NCI-H82 (cell line): ENCODE data around the gene SUSD5.
"Not testable (repeated sequence)": the region's sequence is repeated elsewhere in the genome, so short reads cannot be mapped to it uniquely, and the experiment has no call there.

Experiments used
- DNase-seq: peaks from one replicate; lab custom pipeline; 2025; lab: John Stamatoyannopoulos, UW

Gene SUSD5

DNA sequence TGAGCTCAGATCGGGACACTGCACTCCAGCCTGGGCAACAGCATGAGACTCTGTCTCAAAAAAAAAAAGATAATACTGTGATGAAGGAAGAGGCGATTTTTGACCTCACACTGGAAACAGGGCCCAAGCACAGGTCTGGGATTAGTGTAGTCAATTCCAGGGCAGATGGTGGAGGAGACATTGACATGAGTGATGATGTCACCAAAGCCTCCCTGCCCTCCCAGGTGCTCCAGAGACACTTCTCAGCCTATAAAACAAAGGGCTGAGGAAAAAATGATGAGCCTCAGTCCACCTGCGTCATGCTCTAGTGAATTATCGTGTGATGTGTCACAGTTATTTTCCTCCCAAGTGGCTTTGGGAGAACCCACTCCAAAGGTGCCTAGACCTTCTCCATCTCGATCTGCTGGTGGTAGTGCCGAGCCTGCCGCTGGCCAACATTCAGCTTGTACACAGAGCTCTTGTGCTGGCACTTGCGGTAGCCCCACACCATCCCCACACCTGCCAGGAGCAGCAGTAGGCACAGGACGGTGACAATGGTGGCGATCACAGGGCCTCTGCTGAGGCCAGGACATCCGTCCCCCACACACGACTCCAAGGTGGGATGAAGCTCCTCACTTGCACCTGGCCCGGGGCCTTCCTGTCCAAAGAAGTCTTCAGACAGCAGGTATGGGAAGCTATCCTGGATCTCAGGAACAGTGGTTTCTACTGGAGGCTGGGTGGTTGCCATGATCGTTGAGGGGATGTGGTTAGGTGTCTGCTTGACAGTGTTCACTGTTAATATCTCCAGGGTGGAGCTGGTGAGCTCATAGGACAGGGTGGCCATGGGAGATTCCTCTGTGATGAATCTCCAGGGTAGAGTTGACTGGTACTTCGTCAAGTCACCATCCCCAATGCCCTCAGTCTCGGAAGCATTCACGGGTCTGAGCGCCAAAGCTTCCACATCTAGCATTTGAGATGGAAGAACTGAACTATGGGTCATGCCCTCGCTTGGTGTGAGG lies 65.9 kb downstream of the SUSD5 start:
- DNase-seq, result peak; percentile 40

DNA sequence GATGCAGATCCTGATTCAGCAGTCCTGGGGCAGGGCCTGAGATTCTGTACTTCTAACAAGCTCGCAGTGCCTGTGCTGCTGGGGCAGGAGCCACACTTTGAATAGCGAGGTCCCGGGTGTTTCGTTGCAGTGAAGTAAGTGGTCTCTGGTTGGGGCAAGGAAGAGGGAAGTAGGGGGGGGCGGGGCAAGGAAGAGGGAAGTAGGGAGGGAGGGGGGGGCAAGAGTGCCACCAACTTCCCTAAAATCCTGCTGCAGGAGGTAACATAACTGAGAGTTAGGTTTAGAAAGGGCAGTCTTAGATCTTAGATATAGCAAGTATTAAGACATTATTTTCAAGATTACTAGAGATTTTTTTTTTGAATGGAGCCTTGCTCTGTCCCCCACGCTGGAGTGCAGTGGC lies 69.3 kb downstream of the SUSD5 start:
- no peak for DNase-seq

DNA sequence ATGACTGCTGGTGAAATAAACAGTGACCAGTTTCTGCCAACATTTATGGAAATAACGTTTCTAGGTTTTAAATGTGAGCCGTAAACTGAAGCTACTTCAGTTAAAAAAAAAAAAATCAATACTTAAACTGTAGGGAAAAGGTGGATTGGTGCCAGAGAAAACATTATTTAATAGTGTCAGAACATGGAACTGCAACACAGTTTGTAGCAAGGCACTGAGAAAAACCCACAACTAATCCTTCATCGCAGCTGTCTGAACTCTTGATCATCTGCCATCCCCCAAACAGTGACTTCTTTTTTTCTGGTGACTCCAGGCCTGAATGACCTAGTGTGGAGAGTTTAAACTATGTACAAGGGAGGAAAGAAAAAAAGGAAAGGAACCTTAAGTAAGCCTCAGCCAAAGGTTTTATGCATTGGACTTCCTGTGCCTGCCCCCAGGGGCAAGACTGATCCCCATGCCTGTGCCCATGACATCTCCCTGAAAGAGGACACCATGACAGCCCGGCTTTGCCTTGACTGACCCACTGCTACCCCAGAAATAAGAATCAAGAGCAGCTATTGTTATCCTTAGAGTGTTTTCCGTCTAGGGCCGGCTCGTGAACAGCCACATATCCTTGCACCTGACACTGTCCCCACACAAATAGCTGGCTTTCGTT lies 71.7 kb downstream of the SUSD5 start:
- DNase-seq, result peak; percentile 4

DNA sequence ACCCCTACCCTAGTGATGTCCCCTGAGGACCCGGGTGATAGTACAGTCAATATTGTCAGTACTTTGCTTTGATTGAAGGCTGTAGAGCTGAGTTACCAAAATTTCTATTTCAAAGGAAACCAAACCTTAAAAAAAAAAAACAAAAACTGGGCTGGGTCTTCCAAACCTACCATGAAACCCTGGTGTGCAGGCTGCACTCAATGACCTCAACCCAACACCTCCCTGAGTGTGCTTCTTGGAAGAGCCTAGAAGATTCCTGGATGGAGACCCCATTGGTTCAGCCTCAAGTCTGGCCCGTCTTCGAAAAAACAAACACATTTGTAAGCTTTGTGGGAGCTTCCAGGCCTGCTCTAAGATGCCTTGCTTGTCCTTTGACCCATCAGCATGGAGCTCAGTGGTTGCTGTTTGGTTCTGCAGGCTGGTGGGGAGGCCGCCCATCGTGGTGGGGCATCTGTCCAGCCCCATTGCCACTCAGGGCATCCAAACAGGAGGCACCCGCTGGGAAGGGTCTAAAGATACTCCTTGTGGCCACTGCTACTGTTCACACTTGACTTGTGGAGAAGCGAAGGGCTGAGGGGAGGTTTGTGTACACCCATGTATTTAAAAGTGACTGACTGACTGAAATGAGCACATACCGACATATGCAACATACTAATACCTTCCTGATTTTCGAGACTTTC lies 72.6 kb downstream of the SUSD5 start:
- DNase-seq, result no peak

DNA sequence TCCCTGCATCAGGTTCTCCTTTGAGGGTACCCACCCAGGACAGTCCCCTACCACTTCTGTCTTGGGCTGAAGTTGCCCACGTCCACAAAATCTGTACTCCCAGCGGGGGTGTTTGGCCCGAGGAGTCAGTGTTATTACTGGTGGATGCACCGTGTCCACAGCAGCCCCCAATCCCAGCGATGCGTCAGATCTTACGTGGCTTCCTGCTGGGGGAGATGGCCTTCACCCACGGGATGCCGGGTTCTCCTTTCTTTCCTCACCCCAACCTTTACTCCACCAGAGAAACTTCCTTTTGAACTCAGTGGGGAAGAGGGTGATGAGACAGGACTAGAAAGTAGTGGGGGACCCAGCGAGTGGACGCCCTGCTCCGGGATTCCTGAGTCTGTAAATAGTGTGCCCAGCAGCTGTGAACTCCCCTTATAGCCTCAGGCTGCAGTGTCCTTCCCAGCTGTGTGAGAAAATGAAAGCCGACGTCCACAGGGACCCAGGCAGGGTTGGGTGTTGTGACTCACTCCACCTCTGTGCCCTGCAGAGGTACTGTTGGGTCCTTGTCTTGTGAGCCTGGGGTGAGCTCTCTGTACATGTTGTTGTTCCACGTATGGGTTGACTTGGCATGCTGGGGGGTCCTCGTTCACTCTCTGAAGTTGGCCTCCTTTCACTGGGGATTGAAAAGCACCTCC lies 73.2 kb downstream of the SUSD5 start:
- no peak for DNase-seq

DNA sequence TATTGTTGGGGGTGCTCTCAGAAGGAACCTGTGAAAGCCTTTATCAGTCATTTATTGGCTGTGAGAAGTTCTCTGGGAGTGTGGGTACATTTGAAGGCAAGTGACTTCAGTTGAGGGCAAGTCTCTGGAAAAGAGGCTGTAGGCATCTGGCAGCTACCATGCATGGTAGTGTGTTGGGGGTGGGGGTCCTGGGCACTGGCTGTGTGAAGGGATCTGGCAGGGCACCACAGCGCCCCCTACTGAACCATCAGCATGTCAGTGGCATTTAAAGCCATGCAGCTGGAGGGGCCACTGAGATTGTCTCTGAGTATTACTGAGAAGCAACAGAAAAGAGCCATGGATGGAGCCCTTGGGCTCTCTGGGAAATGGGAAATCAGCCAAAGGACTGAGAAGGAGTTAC lies 74.2 kb downstream of the SUSD5 start:
- peak; percentile 52 for DNase-seq

DNA sequence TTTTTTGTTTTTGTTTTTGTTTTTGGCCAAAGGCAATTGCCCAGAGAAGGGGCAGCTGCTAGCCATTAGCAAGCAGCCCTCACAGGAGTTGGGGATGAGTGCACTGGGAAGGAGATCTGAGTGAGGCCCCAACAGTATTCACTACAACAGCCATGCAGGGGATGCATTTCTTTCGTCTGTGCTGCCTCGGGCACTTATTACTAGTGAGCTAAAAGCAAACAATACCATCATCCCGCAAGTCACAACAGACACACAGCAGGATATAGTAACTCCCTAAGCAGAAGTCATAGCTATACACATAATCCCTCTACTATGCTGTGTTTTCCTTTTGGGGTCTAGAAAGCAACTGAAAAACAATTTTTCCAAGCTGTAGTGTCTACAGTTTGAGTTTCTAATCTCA lies 77.6 kb downstream of the SUSD5 start:
- no peak for DNase-seq

DNA sequence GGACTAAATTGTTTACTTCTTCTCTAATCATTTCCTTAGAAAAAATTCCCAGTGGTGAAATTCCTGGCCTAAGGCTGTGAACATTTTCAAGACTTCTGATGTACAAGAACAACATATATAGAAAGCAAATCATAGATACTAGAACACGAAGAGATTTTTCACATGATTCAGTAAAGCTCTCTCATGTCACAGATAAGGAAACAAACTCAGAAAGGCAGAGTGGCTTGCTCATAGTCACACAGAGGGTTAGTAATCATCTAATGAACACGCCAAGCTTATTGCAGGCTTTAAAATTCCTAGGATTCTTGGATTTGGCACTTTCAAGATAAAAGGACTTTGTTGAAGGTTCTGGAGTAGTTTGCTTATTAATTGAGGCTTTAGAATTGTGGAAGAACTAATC lies 78.6 kb downstream of the SUSD5 start:
- DNase-seq, result no peak

DNA sequence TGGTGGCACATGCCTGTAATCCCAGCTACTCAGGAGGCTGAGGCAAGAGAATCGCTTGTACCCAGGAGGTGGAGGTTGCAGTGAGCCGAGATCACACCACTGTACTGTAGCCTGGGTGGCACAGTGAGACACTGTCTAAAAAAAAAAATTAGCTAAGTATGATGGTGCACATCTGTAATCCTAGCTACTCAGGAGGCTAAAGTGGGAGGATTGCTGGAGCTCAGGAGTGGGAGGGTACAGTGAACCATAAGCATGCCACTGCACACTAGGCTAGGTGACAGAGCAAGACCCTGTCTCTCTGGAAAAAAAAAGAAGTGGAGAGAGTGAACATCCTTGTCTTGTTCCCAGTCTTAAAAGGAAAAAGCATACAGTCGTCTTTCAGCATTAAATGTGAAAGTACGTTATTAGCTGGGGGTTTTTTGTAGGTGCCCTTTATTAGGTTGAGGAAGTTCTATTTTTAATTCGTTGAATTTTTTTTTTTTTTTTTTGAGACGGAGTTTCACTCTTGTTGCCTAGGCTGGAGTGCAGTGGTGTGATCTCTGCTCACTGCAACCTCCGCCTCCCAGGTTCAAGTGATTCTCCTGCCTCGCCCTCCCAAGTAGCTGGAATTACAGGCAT lies 79.5 kb downstream of the SUSD5 start:
- DNase-seq, result not testable (repeated sequence)

DNA sequence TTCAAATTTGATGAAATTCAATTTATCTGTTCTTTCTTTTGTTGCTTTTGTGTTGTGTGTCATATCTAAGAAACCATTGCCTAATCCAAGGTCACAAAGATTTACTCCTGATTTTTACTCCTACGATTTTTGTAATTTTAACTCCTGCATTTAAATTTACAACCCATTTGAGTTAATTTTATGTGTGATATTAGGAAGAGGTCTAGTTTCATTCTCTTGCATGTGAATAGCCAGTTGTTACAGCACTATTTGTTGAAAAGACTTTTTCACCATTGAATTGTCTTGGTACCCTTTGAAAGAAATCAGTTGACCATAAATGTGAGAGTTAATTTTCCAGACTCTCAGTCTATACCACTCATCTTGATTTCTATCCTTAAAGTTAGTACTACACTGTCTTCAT lies 80.9 kb downstream of the SUSD5 start:
- DNase-seq, result no peak

DNA sequence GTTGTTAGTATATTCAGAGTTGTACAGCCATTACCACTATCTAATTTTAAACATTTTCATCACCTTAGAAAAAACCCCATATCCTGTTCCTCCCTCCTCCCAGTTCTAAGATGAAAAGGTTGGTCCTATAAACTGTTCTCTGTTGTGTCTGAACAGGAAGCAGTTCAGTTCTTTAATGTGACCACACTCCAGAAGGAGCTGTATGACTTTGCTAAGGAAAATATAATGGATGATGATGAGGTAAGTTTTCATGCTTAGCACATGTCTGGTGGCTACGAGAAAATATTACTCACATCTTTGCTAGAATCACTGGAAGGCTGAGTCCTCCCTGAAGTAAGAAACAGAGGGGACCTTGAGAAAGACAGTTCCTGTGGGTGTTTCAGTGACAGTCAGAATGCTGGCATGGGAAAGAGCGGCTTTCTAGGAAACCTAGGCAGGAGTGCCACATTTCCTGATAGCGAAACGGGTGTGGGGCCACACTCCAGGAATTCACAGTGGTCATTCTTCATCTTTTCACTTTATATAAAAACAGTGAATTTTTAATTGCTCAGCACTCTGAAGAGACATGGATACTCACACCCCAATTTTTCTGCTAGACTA lies 84.5 kb downstream of the SUSD5 start:
- no peak for DNase-seq

DNA sequence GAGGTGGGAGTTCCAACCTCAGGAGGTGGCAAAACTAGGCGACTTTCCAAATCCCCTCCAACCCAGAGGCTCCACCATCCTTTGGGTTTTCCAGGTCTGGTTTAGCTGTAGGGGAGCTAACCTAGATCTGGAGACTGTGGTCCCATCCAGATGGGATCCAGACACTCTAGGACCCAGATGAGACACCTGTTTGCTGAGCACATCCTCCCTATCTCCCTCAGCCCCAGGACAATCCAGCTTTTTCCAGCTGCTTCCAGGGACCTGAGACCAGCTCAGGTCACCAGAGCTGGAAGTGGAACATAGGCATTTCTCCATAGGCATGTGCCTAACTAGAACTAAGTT lies 86.6 kb downstream of the SUSD5 start:
- DNase-seq, result no peak

DNA sequence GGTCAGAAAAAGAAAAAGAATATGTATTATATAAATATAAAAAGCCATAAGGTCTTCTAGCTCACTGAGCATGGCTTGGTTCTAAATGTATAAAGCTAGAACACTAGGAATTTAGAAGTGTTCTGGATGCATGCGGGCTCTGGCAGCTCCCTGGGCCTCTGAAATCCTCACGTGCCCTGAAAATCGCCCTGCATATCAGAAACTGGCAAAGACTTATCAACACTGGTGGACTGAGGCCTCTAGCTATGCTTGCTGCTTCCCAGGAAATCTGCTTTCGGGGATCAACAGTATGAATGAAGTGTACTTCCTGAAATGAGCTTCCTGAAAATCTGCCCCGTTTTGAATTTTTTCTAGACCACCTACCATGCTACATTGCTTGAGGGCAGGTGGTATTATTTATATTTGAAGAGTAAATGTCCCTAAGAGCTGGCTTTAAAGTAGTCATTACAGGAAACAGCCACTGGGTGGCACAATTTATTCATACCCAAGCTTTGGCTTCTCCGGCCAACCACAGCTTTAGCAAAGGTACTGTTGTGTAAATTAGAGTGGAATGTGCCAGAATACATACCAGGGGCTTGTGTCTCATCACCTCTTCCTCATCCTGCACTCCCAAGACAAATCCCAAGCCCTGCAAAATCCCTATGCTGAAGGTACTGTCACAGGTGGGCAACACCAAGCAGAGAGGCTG lies 87.1 kb downstream of the SUSD5 start:
- DNase-seq, result peak; percentile 70

DNA sequence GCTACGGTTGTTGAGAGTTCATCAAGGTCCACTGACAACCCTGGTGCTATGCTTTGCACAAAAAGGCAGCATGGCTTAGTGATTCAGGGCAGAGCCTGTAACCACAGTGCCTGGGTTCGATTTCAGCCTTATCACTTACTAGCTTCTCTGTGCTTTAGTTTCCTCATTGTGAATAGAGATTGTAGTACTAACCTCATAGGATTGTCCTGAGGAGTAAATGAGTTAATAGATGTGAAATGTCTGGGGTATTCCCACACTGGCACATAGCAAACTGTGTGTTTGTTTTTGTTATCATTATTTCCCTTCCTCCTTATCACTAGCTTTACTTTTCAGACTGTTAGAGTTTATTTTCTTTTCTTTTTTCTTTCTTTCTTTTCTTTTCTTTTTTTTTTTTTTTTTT lies 88.5 kb downstream of the SUSD5 start:
- no peak for DNase-seq

DNA sequence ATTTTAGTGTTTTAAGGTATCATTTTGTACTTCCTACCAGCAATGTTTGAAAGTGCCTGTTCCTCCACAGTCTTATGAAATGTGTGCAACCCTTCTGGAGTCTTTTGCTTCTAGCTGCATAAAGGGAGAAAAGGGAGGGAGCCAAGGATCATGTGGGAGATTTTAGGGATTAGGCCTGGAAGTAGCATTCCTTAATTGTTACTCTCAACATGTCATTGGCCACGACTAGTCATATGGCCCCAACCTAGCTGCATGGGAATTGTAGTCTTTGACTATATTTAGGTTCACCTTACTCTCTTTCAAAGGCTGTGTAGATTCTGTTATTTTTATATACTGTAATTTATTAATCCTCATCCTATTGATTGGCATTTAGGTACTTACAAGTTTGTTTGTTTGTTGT lies 89.9 kb downstream of the SUSD5 start:
- peak; percentile 83 for DNase-seq

DNA sequence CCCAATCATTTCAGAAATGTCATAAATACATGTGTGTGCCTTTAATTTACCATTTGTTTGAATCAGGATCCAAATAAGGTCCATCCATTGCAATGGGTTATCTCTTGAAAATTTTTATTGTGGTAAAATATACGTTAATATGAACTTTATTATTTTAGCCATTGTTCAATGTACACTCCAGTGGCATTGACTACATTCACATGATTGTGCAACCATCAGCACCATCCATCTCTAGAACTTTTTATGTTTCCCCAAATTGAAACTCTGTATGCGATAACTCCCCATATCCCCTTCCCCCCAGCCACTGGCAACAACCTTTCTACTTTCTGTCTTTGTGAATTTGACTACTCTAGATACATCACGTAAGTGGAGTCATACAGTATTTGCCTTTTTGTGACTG lies 92.8 kb downstream of the SUSD5 start:
- DNase-seq, result no peak

DNA sequence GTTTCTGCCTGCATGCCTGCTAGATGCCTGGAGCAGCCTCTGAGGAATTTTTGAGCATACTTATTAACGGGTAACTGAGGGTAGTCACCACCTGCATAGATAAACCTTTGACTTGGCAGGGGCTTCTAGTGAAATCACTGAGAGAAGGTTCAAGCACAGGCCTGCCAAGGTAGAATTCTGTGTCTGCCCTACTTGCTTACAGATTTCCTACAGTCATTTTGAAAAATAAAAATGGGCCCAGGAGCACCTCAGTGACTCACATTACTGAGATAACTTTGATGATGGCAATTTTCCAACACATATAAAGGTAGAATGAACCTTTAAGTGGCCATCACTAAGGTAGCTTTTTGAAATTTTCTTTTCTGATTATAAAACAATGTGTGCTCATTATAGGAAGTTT lies 94.0 kb downstream of the SUSD5 start:
- DNase-seq, result no peak

DNA sequence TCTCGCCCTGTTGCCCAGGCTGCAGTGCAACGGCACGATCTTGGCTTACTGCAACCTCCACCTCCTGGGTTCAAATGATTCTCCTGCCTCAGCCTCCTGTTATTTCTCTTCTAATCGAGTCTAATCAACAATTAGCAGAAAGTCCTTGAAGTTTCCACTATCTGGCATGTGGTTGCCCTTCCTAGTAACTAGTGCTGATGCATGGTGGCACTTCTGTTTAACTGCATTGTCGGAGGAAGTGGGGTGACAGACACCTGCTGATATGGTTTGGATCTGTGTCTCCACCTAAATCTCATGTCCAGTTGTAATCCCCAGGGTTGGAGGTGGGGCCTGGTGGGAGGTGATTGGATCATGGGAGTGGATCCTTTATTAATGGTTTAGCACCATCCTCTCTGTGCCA lies 95.6 kb downstream of the SUSD5 start:
- no peak for DNase-seq

DNA sequence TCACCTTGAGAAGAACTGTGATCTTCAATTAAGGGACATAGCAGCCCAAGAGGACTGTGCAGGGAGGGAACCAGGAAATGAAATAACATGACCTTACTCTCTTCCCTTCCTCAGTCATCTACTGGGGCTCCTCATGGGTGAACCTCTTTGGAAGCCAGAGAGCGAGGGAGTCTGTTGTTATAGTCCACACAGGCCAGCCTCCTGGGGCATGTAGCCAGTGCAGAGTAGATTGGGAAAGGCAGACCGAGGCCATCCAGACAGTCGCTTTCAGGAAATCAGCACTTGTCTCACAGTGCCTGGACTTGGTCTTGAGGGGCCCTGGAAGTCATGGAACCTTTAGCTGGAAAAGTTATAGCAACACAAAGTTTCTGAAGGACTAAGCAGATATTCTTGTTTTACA lies 98.7 kb downstream of the SUSD5 start:
- DNase-seq, result no peak

DNA sequence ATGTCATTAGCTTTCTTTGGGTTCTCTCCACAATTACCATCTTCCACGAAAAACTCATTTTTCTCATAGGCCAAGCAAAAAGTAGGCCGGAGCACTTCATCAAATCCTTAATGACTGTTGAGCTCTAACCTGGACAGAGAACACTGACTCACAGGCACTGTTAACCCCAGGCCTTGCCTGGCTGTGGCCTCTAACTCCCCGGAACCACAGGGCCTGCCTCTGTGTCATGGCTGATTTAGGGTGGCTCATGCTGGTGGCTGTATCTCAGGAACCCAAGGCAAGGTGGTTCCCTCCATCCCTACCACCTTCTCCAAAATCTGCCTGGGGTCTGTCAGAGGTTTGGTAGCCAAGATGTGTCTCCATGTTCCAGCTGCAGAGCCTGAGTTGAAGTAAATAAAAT lies 101.1 kb downstream of the SUSD5 start:
- no peak for DNase-seq
